MCF 10A (cell line): ENCODE measurements around the gene RAD51B. TPM values are rescaled to one million over a fixed set of nuclear protein-coding genes. Genes with fewer than 3 reads are reported as not detected.

Source experiments
- BruUV-seq: library from RNA; stranded (reverse); fragments of 400-500 nt; replicated peaks from 2 replicates; lab custom pipeline; 2021; lab: Mats Ljungman, UMichigan
- CTCF ChIA-PET: fragments of 300-600 bp; sonication (Branson Sonifier 250); formaldehyde crosslinking; extraction: SDS; loops from one replicate; lab custom pipeline; 2021; ENCODE audit warnings: antibody characterized with exemption, inconsistent platforms; lab: Yijun Ruan, JAX
- POLR2A ChIA-PET: fragments of 300-600, 350-650 bp; sonication (Branson Sonifier 250); formaldehyde crosslinking; extraction: SDS; loops from one replicate; lab custom pipeline; 2020; ENCODE audit warnings: antibody characterized with exemption, inconsistent platforms; lab: Yijun Ruan, JAX
- DNase-seq: peaks from one replicate; pipeline ENCODE4 v3.0.0-alpha.2; 2018; ENCODE audit not compliant: unreplicated experiment
- H3K27ac Mint-ChIP-seq: one replicate; pipeline ENCODE4 v1.8.0; 2022; ENCODE audit warnings: mild to moderate bottlenecking, low read depth, mixed read lengths; ENCODE audit not compliant: unreplicated experiment
- H3K27me3 Mint-ChIP-seq: one replicate; pipeline ENCODE4 v1.8.0; 2022; ENCODE audit warnings: mixed read lengths; ENCODE audit not compliant: insufficient read depth, unreplicated experiment
- H3K36me3 Mint-ChIP-seq: one replicate; pipeline ENCODE4 v1.8.0; 2022; ENCODE audit warnings: mild to moderate bottlenecking, moderate library complexity, mixed read lengths; ENCODE audit not compliant: insufficient read depth, unreplicated experiment
- H3K4me1 Mint-ChIP-seq: one replicate; pipeline ENCODE4 v1.8.0; 2022; ENCODE audit warnings: mixed read lengths; ENCODE audit not compliant: insufficient read depth, unreplicated experiment
- H3K4me3 Mint-ChIP-seq: one replicate; pipeline ENCODE4 v1.8.0; 2022; ENCODE audit warnings: mild to moderate bottlenecking, moderate library complexity, mixed read lengths; ENCODE audit not compliant: unreplicated experiment
- H3K9me3 Mint-ChIP-seq: one replicate; pipeline ENCODE4 v1.8.0; 2022; ENCODE audit warnings: mixed read lengths; ENCODE audit not compliant: unreplicated experiment
- intact Hi-C: fragments of 100-400 bp; cut with micrococcal nuclease; formaldehyde crosslinking; loops from 2 replicates; pipeline ENCODE4 v1.14.1; 2022
- total RNA-seq: library from RNA; stranded (reverse); gene quantifications from 2 replicates; pipeline ENCODE4 v1.2.3, GENCODE V29; 2022
- TF ChIP-seq, protein P1 (sequence below): fragments of 200-600 bp; IDR thresholded peaks from one replicate; pipeline ENCODE4 v1.8.0; 2022; ENCODE audit warnings: antibody characterized with exemption, mild to moderate bottlenecking; ENCODE audit not compliant: unreplicated experiment

Gene RAD51B
- total RNA-seq, 1 experiment from 2014 or later, result 14.6 TPM

- BruUV-seq, result no TSS peak
- DNase-seq, result no peak
- intact Hi-C loops, result loop anchor here (2.0 to 5.0 kb wide), 3 partner anchors 314 to 907 kb away; no protein-coding TSS in a partner anchor
- CTCF ChIA-PET, result interaction anchor here (0.6 to 4.8 kb wide), 25 partner anchors 7 to 1017 kb away, joined by 3 to 58 read pairs (median 5); no protein-coding TSS in a partner anchor
- POLR2A ChIA-PET, result interaction anchor here (1.0 to 1.5 kb wide), 7 partner anchors 148 to 881 kb away, joined by 3 to 9 read pairs (median 3); partner anchors contain the start of gene ZFP36L1
- Mint-ChIP-seq H3K4me3 (no peak overlapping the region), H3K4me1 (peaks cover 32% of the 10 kb centered on the region), H3K36me3 (no peaks in the 10 kb centered on the region), H3K27ac (no peak overlapping the region), H3K27me3 (no peaks in the 10 kb centered on the region), H3K9me3 (no peaks in the 10 kb centered on the region)
- TF ChIP-seq, protein P1, sequence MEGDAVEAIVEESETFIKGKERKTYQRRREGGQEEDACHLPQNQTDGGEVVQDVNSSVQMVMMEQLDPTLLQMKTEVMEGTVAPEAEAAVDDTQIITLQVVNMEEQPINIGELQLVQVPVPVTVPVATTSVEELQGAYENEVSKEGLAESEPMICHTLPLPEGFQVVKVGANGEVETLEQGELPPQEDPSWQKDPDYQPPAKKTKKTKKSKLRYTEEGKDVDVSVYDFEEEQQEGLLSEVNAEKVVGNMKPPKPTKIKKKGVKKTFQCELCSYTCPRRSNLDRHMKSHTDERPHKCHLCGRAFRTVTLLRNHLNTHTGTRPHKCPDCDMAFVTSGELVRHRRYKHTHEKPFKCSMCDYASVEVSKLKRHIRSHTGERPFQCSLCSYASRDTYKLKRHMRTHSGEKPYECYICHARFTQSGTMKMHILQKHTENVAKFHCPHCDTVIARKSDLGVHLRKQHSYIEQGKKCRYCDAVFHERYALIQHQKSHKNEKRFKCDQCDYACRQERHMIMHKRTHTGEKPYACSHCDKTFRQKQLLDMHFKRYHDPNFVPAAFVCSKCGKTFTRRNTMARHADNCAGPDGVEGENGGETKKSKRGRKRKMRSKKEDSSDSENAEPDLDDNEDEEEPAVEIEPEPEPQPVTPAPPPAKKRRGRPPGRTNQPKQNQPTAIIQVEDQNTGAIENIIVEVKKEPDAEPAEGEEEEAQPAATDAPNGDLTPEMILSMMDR, result no peak
Measured at GRCh38 chr14:67934862-67935261, 115.3 kb downstream of the RAD51B start.

- no peak for DNase-seq
- H3K36me3 Mint-ChIP-seq, result no peaks in the 10 kb centered on the region
- H3K4me1 Mint-ChIP-seq, result peaks cover 35% of the 10 kb centered on the region
- intact Hi-C loops, result loop anchor here (2.0 kb wide), 2 partner anchors 313 to 881 kb away; no protein-coding TSS in a partner anchor
- CTCF ChIA-PET, result interaction anchor here (0.6 to 4.8 kb wide), 10 partner anchors 9 to 908 kb away, joined by 3 to 58 read pairs (median 13); no protein-coding TSS in a partner anchor
- H3K9me3 Mint-ChIP-seq, result no peaks in the 10 kb centered on the region
- no peaks in the 10 kb centered on the region for H3K27me3 Mint-ChIP-seq
- POLR2A ChIA-PET, result interaction anchor here (0.7 to 1.4 kb wide), 3 partner anchors 554 to 861 kb away, joined by 3 read pairs; no protein-coding TSS in a partner anchor
- no peak overlapping the region for H3K4me3 Mint-ChIP-seq
- TF ChIP-seq, protein P1, result no peak
- no TSS peak for BruUV-seq
- H3K27ac Mint-ChIP-seq, result no peak overlapping the region
Measured at GRCh38 chr14:67935371-67935770, 115.8 kb downstream of the RAD51B start.

DNA sequence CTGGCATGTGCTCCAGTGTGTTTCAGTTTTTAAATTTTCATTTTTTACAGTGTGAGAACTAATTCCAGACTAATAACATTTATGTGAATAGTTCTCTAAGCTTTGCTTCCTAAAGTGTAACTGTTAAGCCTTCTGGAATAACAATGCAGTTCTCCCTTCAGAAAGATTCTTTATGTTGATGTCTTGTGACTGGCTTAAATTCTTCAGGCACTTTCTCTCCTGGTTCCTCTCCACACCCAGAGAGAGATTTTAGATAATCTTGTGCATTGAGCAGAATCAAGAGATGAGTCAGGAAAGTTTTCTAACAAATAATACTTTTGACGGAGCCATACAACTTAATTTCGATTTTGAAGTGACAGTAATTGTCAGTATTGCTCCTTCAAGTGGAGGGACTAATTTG is 118.5 kb downstream of the RAD51B start:
- BruUV-seq, result no TSS peak
- H3K27ac Mint-ChIP-seq, result no peak overlapping the region
- ChIA-PET POLR2A (interaction anchor here (0.7 to 1.5 kb wide), 7 partner anchors 295 to 877 kb away, joined by 3 to 5 read pairs (median 3); no protein-coding TSS in a partner anchor), CTCF (interaction anchor here (0.6 to 3.0 kb wide), 6 partner anchors 150 to 906 kb away, joined by 3 to 19 read pairs (median 5); no protein-coding TSS in a partner anchor)
- TF ChIP-seq, protein P1, result no peak
- H3K36me3 Mint-ChIP-seq, result no peaks in the 10 kb centered on the region
- H3K27me3 Mint-ChIP-seq, result no peaks in the 10 kb centered on the region
- DNase-seq, result no peak
- H3K4me3 Mint-ChIP-seq, result no peak overlapping the region
- intact Hi-C loops, result no loop called here
- no peaks in the 10 kb centered on the region for H3K9me3 Mint-ChIP-seq
- peaks cover 55% of the 10 kb centered on the region for H3K4me1 Mint-ChIP-seq
